Measurements from ENCODE around the gene CEP112.
"Not testable (repeated sequence)": the region's sequence is repeated elsewhere in the genome, so short reads cannot be mapped to it uniquely, and the experiment has no call there.

Gene CEP112

DNA sequence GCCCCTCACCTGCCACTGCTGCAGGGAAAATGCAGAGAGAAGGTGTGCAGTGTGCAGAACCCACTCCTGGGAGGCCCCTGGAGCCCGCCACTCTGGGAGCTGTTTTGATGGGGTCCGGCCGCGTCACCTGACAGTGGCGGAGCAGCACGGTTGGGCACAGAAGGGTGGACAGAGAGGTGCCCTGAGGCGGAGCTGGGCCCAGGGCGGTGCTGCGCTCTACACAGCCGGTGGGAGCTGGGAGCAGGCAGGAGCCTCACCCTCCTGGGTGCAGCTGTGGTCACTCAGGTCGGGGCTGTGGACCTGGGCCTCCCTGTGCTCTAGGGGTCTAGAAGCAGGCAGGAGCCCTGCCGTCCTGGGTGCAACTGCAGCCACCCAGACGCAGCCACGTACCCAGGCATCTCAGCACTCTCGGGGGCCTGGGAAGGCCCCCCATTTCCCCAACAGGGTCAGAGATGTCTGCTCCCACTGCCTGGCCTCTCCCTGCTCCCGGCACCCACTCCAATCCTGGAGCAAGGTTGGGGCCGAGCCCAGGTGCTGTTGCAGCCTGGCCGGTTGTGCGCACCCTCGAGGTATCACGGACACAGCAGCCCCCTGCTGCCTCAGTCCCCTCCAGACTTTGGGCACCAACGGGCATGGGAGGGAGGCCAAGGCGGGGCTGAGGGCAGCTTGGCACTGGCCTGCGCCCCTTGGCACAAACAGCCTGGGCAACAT, 326.1 kb downstream of the CEP112 start:
- no peak for DNase-seq

DNA sequence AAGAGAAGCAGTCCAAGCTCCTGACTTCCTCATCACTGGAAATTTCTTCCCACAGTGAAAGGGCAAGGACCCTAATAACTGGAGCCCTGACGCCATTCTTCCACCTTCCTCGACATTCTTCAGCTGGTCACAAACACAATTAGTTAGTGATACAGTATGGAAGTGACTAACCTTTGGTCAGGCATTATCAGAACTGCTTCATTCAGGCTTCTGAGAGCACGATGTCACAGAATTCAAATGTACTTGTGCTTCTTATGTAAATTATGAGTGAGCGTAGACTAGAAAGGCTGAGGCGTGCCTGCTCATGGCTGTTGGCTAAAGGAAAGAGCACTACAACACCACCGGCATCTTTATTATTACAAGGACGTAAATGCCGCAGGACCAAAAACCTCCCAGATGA, 327.5 kb downstream of the CEP112 start:
- DNase-seq = no peak

DNA sequence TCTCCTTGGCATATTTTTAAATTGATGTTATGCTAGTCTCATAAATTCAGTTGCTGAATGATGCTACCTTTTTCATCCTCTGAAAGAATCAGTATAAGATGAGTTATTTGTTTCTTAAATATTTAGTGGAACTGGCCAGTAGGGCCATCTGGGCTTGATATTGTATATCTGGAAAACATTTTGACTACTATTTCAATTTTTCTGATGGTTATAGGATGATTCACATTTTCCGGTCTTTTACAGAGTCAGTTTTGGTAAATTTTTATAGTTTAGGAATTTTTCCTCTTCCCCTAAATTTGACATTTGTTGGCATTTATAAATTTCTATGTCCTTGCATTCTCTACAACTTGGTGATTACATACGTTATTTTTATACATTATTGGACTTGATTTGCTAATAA, 334.2 kb downstream of the CEP112 start:
- DNase-seq = no peak

DNA sequence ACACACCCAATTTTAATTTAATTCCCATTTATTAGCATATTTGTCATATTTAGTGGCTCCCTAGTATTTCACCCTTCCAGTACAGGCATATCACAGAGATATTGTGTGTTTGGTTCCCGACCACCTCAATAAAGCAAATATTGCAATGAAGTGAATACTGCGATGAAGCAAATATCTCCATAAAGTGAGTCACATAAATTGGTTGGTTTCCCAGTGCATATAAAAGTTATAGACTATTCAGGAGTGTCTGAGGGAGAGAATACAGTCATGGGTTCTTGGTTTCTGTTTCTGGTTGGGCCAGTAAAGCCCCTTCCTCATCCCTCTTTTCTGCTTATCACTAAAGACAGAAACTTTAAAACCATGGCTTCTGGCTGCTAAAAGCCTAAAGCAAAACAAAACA, 335.1 kb downstream of the CEP112 start:
- DNase-seq = no peak

DNA sequence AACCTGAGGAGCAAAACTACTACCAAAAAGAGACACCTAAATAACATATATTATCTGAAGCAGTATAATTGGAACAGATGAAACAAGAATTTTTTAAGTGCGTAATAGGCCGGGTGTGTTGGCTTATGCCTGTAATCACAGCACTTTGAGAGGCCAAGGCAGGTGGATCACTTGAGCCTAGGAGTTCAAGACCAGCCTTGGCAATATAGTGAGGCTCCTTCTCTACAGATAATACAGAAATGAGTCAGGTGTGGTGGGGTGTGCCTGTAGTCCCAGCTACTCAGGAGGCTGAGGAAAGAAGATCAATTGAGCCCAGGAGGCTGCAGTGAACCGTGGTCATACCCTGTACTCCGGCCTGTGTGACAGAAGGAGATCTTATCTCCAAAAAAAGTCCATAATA, 336.3 kb downstream of the CEP112 start:
- no peak for DNase-seq

DNA sequence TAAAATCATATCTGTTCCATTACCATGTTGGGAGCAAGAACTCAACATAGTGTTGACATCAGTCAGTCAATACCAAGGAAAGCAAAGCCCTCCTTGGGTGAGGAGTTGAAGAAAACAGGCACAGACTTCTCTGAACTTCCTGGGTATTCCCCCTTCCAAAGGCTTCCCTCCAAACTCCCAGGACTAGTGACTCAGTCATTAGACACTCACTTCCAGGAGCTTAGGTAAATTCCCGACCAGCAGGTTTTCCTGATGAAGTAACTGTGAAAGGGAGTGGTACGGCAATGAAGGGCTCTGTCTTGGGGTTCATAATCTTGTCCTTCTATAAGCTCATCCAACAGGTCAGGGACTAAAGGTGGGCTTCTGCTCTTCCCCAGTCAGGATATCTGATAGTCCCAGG, 336.7 kb downstream of the CEP112 start:
- no peak for DNase-seq

DNA sequence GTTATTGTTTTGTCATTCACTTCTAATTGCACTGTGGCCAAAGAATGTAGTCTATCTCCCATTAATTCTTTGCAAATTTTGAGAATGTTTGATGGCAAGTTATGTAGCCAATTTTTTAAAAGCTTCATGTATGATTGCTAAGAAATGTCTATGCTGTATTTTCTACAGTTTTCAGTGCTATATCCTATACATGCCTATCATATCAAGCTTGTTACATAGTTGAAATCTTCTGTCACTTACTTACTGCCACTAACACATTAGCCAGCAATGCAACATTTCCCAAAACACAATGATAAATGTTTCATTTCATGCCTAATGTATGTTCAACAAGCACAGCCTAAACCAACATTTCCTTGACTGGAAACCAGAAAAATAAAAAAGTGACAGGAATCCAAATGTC, 338.1 kb downstream of the CEP112 start:
- DNase-seq = no peak

DNA sequence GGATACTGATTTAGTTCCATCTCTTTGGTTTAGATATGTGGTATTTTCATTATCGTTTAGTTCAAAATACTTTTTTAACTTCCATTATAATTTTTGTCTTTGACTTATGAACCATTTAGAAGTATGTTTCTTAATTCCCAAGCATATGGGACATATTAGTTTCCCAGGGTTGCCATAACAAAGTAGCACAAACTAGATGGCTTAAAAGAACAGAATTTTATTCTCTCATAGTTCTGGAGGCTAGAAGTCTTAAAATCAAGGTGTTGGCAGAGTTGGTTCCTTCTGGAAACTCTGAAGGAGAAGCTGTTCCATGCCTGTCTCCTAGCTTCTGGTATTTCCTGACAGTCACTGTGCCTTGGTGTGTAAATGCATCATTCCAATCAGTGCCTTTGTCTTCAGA, 339.0 kb downstream of the CEP112 start:
- DNase-seq = no peak

DNA sequence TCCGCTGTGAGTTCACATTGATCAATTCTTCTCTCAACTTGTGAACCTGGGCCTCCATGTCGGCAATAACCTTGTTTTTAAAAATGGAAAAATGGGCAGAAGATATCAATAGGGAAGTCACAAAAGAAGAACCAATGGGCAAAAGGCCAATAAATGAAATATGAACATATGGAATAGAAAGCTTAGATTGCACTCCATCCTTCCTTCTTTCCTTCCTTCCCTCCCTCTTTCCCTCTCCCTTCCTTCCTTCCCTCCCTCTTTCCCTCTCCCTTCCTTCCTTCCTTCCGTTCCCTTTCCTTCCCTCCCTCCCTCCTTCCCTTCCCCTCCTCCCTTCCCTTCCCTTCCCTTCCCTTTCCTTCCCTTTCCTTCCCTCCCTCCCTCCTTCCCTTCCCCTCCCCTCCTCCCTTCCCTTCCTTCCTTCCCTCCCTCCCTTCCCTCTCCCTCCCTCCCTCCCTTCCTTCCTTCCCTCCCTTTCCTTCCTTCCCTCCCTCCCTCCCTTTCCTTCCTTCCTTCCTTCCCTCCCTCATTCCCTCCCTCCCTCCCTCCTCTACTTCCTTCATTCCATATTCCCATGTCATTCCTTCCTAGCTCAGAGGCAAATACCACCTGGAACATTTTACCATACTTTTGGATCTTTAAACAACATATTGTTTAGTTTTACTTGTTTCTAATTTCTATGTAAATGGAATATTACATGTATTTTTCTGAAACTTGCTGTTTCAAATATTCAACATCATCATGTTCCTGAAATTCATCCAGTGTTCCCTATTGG, 339.8 kb downstream of the CEP112 start:
- no peak for DNase-seq

DNA sequence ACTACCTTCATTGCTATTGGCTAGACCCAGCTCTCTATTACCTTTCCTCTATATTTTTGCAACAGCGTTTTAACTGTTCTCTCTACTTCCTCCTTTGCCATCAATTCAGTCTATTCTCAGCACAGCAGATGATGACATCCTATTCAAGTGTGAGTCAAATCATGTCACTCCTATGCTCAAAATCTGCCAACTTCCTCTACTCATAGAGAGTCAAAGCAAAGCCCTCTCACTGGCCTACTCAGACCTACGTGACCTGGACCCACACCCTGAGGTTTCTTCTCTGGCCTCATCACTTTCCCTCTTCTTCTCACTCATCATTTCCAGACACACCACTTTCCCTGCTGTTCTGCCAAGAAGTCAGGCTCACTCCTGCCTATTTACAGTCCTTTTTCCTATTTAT, 341.4 kb downstream of the CEP112 start:
- no peak for DNase-seq

DNA sequence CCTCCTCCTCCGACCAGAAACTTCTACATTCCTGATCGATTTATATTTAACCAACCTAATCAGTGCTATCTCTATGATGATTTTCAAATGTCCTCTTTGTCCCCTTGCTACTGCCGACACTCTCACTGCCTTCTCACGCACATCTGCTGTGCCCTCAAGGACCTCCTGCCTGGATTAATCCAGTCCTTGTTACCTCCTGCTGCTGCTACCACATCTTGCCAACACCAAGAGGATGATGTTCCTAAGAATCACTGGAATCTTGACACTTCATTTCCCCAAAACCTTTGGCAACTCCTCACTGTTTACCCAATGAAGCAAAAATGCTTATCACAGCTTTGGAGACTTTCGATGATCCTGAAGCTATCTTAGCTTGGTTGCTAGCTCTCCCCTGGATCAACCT, 343.2 kb downstream of the CEP112 start:
- peak; percentile 47 to 70 for DNase-seq

DNA sequence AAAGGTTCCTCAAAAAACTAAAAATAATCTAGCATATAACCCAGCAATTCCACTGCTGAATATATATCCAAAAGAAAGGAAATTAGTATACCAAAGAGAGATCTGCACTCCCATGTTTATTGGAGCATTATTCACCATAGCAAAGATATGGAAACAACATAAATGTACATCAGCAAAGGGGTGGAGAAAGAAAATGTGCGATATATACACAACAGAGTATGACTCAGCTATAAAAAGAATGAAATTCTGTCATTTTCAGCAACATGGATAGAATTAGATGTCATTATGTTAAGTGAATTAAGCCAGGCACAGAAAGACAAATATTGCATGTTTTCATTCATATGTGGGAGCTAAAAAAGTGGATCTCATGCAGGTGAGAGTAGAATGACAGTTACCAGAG, 350.8 kb downstream of the CEP112 start:
- no peak for DNase-seq

DNA sequence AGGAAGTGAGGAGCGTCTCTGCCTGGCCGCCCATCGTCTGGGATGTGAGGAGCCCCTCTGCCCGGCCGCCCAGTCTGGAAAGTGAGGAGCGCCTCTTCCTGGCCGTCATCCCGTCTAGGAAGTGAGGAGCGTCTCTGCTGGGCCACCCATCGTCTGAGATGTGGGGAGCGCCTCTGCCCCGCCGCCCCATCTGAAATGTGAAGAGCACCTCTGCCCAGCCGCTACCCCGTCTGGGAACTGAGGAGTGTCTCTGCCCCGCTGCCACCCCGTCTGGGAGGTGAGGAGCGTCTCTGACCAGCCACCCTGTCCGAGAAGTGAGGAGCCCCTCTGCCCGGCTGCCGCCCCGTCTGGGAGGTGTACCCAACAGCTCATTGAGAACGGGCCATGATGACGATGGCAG, 354.7 kb downstream of the CEP112 start:
- not testable (repeated sequence) for DNase-seq

DNA sequence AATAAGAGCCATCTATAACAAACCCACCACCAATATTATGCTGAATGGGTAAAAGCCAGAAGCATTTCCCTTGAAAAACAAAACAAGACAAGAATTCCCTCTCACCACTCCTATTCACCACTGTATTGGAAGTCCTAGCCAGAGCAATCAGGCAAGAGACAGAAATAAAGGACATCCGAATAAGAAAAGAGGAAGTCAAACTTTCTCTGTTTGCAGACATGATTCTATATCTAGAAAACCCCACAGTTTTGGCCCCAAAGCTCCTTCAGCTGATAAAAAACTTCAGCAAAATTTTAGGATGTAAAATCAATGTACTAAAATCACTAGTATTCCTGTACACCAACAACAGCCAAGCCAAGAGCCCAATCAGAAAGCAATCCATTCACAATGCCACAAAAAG, 358.7 kb downstream of the CEP112 start:
- no peak for DNase-seq

DNA sequence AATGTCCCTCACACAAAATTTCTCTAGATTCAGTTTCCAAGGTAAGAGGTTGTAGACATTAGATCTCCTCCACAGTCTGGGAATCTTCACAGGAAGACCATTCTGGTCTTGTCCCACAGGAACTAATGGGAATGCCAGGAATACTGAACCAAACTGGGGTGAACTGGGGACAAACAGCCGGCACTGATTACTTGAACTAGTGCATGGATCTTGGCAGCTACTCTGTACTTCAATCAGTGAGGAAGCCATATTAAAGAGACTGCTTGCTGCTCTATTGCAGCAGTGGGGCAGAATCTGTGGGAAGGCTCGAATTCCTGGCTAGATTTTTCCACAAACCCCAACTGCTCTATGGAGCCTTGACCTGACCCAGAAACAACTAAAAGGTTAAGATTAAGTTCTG, 361.6 kb downstream of the CEP112 start:
- DNase-seq = no peak

DNA sequence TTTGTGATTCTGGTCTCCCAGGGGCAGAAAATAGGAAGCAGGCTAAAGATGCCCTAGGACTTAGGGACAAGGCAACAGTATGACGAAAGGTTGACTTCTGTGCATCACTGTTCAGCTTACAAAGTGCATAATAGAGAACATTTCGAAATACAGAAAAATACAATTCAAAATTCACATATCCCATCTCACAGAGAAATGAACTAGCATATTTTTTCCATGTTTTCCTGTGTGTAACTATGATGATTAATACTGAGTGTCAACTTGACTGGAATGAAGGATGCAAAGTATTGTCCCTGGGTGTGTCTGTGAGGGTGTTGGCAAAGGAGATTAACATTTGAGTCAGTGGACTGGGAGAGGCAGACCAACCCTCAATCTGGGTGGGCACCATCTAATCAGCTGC, 365.4 kb downstream of the CEP112 start:
- DNase-seq = not testable (repeated sequence)

DNA sequence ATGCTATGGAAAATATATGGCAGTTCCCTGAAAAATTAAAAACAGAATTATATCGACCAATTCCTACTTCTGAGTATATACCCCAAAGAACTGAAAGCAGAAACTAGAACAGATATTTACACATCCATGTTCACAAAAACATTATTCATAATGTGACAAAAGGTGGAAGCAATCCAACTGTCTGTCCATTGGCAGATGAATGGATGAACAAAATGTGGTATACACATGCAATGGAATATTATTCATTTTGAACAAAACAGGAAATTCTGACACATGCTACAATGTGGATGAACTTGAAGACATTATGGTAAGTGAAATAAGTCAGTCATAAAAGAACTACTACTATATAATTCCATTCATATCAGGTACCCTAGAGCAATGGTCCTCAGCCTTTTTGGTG, 367.0 kb downstream of the CEP112 start:
- DNase-seq = no peak

DNA sequence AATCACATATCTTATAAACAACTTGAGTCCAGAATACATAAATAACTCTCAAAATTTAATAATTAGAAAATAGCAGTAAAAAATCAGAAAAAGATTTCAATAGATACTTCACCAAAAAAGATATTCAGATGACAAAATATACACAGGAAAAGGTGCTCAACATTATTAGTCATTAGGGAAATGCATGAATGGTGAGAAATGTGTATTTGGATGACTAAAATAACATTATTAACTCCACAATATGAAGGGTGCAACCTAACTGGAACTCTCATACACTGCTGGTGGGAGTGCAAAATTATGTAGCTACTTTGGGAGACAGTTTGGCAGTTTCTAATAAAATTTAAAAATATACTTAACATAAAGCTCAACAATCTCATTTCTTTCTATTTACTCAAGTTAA, 368.2 kb downstream of the CEP112 start:
- no peak for DNase-seq

DNA sequence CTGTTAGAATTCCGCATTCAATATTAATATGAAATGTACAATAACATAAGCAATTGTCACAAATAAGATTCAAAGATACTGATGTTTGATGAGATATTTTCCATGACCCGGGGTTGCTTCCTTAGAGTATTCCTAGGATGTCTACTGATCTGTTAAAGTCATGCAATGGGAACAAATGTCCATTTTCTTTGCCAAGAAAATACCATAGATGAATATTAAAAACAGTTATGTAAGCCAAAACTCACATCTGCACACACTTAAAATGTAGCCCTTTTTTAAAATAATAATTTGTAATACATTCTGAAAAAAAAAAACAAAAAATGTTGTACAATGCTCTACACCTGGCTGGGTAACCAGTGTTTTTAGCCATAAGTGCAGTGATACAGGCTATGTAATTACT, 371.1 kb downstream of the CEP112 start:
- no peak for DNase-seq

DNA sequence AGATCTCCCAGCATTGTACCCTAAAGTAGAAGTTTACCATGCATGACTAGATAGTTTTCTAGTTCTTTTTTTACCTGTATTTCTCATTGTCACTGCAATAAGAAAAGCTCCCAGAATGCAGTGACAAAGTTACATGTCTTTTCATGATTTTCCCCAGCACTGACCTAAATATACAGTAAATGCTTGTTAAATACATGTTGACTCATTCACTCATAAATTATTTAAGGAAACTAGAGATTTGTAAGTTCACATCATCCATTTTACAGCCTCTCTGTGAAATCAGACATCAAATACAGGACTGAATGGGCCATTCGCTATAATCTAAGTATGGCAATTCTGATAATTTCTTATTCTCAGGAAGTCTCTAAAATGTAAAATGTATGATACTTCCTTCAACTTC, 371.6 kb downstream of the CEP112 start:
- no peak for DNase-seq

DNA sequence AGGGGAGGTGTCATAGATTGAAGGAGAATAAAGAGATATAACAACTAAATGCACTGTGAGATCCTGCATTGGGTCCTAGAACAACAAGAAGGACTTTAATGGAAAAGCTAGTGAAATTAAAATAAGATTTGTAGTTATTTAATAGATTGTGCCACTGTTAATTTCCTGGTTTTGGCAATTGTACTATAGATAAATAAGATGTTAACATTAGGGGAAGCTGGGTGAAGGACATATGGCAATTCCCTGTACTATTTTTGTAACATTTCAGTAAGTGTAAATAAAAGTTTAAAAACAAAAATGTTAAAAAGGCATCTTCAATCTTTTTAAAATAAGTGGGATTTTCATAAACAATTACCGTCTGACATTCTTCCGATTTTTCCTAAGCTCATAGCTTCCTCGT, 372.1 kb downstream of the CEP112 start:
- DNase-seq = no peak

DNA sequence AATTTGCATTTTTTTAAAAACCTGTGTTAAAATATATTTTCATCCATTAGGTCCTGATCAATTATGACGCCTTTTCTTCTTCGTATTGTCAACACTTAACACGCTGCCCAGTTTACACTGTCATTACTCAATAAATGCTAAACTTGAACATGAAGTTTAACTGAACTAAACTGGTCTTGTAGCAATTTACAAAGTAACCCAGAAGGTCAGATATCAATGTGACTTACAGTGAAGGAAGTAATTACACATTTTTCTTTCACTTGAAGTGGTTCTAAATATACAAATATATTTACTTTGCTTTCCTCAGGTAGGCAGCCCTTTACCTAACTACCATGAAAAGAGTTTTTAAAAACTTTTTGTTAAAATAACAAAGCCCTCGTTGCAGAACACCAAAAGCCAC, 374.0 kb downstream of the CEP112 start:
- no peak for DNase-seq

DNA sequence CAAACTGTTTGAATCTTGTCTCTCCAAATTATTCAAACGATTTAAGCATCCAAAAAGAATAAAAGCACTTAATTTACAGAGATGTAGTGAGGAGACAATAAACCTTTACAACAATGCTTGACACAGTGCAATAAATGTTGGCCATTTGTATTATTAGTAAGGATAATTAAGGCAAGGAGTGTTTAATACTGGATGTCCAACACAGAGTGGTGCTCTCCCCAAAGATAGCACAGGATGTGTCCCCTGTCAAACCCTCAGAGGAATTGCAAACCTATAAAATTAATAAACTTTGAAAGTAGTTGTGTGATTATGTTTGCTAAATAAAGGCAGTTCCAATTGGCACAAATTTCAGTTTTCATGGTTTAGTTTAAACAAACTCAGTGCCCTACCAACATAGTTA, 377.5 kb downstream of the CEP112 start:
- DNase-seq = no peak

DNA sequence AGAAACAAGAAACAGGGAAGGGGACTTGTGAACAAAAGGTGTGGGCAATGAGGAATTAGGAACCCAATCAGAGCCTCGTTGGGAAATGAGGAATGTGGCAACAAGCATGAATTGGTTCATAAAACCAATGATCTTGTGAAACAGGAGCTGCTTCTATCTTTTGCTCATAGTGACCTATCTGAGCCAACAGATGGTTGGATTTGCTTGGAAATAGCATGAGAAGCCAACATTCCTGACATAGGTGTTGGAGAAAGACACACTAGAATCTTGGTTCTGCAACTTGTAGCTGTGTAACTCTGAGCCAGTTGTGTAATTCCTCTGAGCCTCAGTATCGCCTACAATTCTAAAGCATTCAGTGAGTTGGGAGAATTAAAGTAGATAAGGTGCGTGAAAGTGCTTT, 378.6 kb downstream of the CEP112 start:
- no peak for DNase-seq

DNA sequence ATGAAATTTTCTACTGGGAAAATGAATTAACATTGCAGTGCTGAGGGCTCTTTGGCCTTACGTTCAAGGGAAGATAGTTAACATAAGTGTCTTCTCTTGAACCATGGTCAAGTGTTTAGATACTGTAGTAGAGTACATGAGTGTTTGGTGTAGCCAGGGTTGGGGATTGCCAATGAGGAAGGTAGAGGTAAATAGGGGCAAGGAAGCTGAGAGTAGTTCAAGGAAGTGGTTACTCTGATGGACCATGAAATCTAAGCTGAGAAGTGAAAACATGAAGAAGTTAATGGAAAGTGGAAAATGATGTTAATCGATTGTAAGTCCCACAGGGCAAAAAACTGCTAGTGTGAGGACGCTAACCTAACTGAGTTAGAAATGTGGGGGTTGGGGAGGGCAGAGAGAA, 380.9 kb downstream of the CEP112 start:
- no peak for DNase-seq
